Spleen (tissue), 13 donors: Measurements from ENCODE around the gene CAPS2. TPM values are rescaled to one million over a fixed set of nuclear protein-coding genes. Genes with fewer than 3 reads are reported as not detected.

Source experiments
- DNase-seq: peaks from one replicate; pipeline ENCODE4 v3.0.0-alpha.2; 2020
- H3K27ac ChIP-seq, 8 donors: fragments of 200-600 bp; sonication (generic) in 7 of 8; 1 replicate in 4 of 8; 2 replicates in 4 of 8; pipeline versions ENCODE4 v1.5.0 to v1.8.0; 2016 to 2021; ENCODE audit warnings: inconsistent platforms in 4 of 8, mild to moderate bottlenecking in 4 of 8, moderate library complexity in 1 of 8
- H3K27me3 ChIP-seq, 7 donors: fragments of 200-600 bp; sonication (generic) in 6 of 7; replicated peaks in 1 of 7; 1 replicate in 4 of 7; 2 replicates in 3 of 7; pipeline versions ENCODE4 v1.5.0 to v1.8.0; 2016 to 2021; ENCODE audit warnings: inconsistent platforms in 3 of 7, mild to moderate bottlenecking in 1 of 7
- H3K36me3 ChIP-seq, 6 donors: fragments of 200-600 bp; sonication (generic) in 5 of 6; 1 replicate in 4 of 6; 2 replicates in 2 of 6; pipeline versions ENCODE4 v1.5.0 to v1.8.0; 2016 to 2021; ENCODE audit warnings: inconsistent platforms in 2 of 6
- H3K4me1 ChIP-seq, 6 donors: fragments of 200-600 bp; sonication (generic) in 5 of 6; 1 replicate in 3 of 6; 2 replicates in 3 of 6; pipeline versions ENCODE4 v1.5.0 to v1.8.0; 2016 to 2021; ENCODE audit warnings: inconsistent platforms in 3 of 6
- H3K4me3 ChIP-seq, 8 donors: fragments of 200-600 bp; sonication (generic) in 7 of 8; 1 replicate in 4 of 8; 2 replicates in 4 of 8; pipeline versions ENCODE4 v1.5.0 to v1.8.0; 2016 to 2021; ENCODE audit warnings: inconsistent platforms in 4 of 8, mild to moderate bottlenecking in 4 of 8, moderate library complexity in 2 of 8
- H3K9me3 ChIP-seq, 8 donors: fragments of 200-600 bp; sonication (generic) in 7 of 8; 1 replicate in 4 of 8; 2 replicates in 4 of 8; pipeline versions ENCODE4 v1.5.0 to v1.8.0; 2016 to 2021; ENCODE audit warnings: inconsistent platforms in 4 of 8
- CTCF ChIP-seq, 11 experiments: fragments of 200-600 bp in 7 of 11; fragments of 450-650 bp in 4 of 11; sonication (generic) in 4 of 11; IDR thresholded peaks in 8 of 11; conservative IDR thresholded peaks in 3 of 11; 1 replicate in 7 of 11; 2 replicates in 4 of 11; pipeline versions ENCODE4 v1.4.0 to v1.8.0; 2016 to 2021; ENCODE audit warnings: antibody characterized with exemption in 11 of 11, inconsistent platforms in 4 of 11, mild to moderate bottlenecking in 1 of 11
- POLR2A ChIP-seq, 3 donors: fragments of 450-650 bp; IDR thresholded peaks; one replicate each; pipeline ENCODE4 v1.5.1; 2017; ENCODE audit warnings: antibody characterized with exemption in 3 of 3, mild to moderate bottlenecking in 1 of 3
- POLR2AphosphoS5 ChIP-seq, 3 donors: sonication (generic); formaldehyde crosslinking; IDR thresholded peaks; one replicate each; pipeline ENCODE4 v1.5.1; 2017; ENCODE audit warnings: antibody characterized with exemption in 3 of 3
- WGBS, 5 donors: extraction: QIAGEN DNeasy Blood & Tissue Kit in 3 of 5; methylation state at CpG; one replicate each; pipeline versions ENCODE4 v1.1.5 to v1.1.7; 2013 to 2018; 5-methylcytosine and 5-hydroxymethylcytosine counted together
- intact Hi-C: fragments of 100-400 bp; cut with DNase I; formaldehyde crosslinking; loops from one replicate; pipeline ENCODE4 v1.15.0; 2023; ENCODE audit warnings: low total_unique reads
- long read RNA-seq, 2 donors: transcript quantifications; one replicate each; lab custom pipeline, GENCODE V29; 2026
- polyA plus RNA-seq, 3 donors: library from polyadenylated mRNA; stranded (reverse); fragments of 200-250 nt; gene quantifications; one replicate each; pipeline ENCODE4 v1.2.1, GENCODE V29; 2013
- total RNA-seq, 7 donors: library from RNA; depleted of rRNA in 3 of 7; stranded (reverse); fragments of >200 nt in 3 of 7; fragmentation: NEBNext Ultra II Directional in 4 of 7; extraction: Animal tissue kit (Norgen Biotek cat#: 25700) in 4 of 7; gene quantifications; one replicate each; pipeline versions ENCODE4 v1.1.0 to v1.2.1, GENCODE V29; 2016 to 2021
- donor health status: healthy with polysubstance abuse.
- donor health status: DM: no; HTN: no; CAD: no; lungs with moderate emphysema.
- donor health status: DM: no; HTN: no; CAD: no.
- donor health status: Bipolar disorder and iron deficiency.
- donor health status: healthy.
- donor health status: DM: no; HTN: no; CAD: no.
- donor health status: DM: yes; HTN: yes; CAD: no.

CAPS2 gene
- total RNA-seq (10 to 100 TPM; 12.8 to 29.6 (median 18.2) TPM), polyA plus RNA-seq (1 to 10 TPM; 1.5 to 7.3 (median 4.5) TPM)
- long read RNA-seq, donor 1 = 0 reads
- long read RNA-seq, donor 2 = 0 reads

- intact Hi-C loops = loop anchor here (10.0 kb wide), 1 partner anchor 185 kb away; the partner anchor contains the start of gene KRR1
- Histone ChIP-seq H3K4me3 (peak within 1 kb of the TSS; percentile 41 to 77 (median 50)), H3K27ac (peak within 1 kb of the TSS in 5 of 8 donors; percentile 50 to 70 (median 55)), H3K9me3 (no peaks in the 10 kb centered on the region), H3K27me3 (peaks cover 0 to 21% (median 0%) of the 10 kb centered on the region in 7 donors), H3K4me1 (peaks cover 0 to 31% (median 24%) of the 10 kb centered on the region in 6 donors), H3K36me3 (no peaks in the 10 kb centered on the region)
- WGBS, 5 donors = 3 to 4% (median 3%) methylated on average over 28 to 40 of the region's 40 CpGs
- TF ChIP-seq POLR2AphosphoS5 (IDR thresholded peaks at IDR 0.05) = peak; percentile 60 to 80 (median 75)
- no peak for TF ChIP-seq POLR2A (IDR thresholded peaks at IDR 0.05)
- no peak for TF ChIP-seq CTCF (IDR thresholded peaks at IDR 0.05 in 8 of 11, conservative IDR thresholded peaks at IDR 0.05 in 3 of 11)
- DNase-seq = peak; percentile 92
These were observed at the start of gene CAPS2 for GRCh38 chr12:75329918-75330826. Gene CAPS2 (minus strand): TSS chr12:75330324. CDS start chr12:75326498, 3,826 bp downstream.

- H3K9me3 ChIP-seq = no peaks in the 10 kb centered on the region
- no peak overlapping the region for H3K4me3 ChIP-seq
- 80 to 93% (median 90%) methylated on average over 1 of the region's 1 CpG for WGBS, 5 donors
- TF ChIP-seq POLR2AphosphoS5 (IDR thresholded peaks at IDR 0.05) (no peak), POLR2A (IDR thresholded peaks at IDR 0.05) (no peak), CTCF (IDR thresholded peaks at IDR 0.05 in 8 of 11, conservative IDR thresholded peaks at IDR 0.05 in 3 of 11) (no peak)
- no peaks in the 10 kb centered on the region for H3K27me3 ChIP-seq
- DNase-seq = no peak
- H3K36me3 ChIP-seq = no peaks in the 10 kb centered on the region
- H3K4me1 ChIP-seq = no peaks in the 10 kb centered on the region
- no peak overlapping the region for H3K27ac ChIP-seq
- intact Hi-C loops = no loop called here
These were observed 48.2 kb upstream of the CAPS2 start for GRCh38 chr12:75378354-75378753.

- no peaks in the 10 kb centered on the region for H3K9me3 ChIP-seq
- WGBS, 5 donors = 89 to 100% (median 97%) methylated on average over 2 of the region's 2 CpGs
- H3K4me1 ChIP-seq = no peaks in the 10 kb centered on the region
- intact Hi-C loops = no loop called here
- no peak for TF ChIP-seq POLR2AphosphoS5 (IDR thresholded peaks at IDR 0.05)
- no peak for TF ChIP-seq POLR2A (IDR thresholded peaks at IDR 0.05)
- TF ChIP-seq CTCF (IDR thresholded peaks at IDR 0.05 in 8 of 11, conservative IDR thresholded peaks at IDR 0.05 in 3 of 11) = no peak
- H3K36me3 ChIP-seq = peaks cover 0 to 5% (median 0%) of the 10 kb centered on the region in 6 donors
- H3K27me3 ChIP-seq = no peaks in the 10 kb centered on the region
- no peak overlapping the region for H3K4me3 ChIP-seq
- no peak for DNase-seq
- H3K27ac ChIP-seq = no peak overlapping the region
These were observed 44.8 kb upstream of the CAPS2 start for GRCh38 chr12:75374971-75375370.

- no peak overlapping the region for H3K4me3 ChIP-seq
- intact Hi-C loops = no loop called here
- H3K27ac ChIP-seq = no peak overlapping the region
- TF ChIP-seq CTCF (IDR thresholded peaks at IDR 0.05 in 8 of 11, conservative IDR thresholded peaks at IDR 0.05 in 3 of 11) = no peak
- no peak for TF ChIP-seq POLR2A (IDR thresholded peaks at IDR 0.05)
- no peak for TF ChIP-seq POLR2AphosphoS5 (IDR thresholded peaks at IDR 0.05)
- H3K9me3 ChIP-seq = no peaks in the 10 kb centered on the region
- no peaks in the 10 kb centered on the region for H3K4me1 ChIP-seq
- 85 to 91% (median 88%) methylated on average over 1 of the region's 1 CpG for WGBS, 5 donors
- DNase-seq = no peak
- peaks cover 0 to 5% (median 0%) of the 10 kb centered on the region in 6 donors for H3K36me3 ChIP-seq
- no peaks in the 10 kb centered on the region for H3K27me3 ChIP-seq
These were observed 36.5 kb upstream of the CAPS2 start for GRCh38 chr12:75366629-75367028.
